LNCAP (cell line): ENCODE measurements around the gene ACD.

Source experiments
- CTCF ChIP-seq: fragments of 450-650 bp; IDR thresholded peaks from 2 replicates; pipeline ENCODE4 v1.5.1; 2017; ENCODE audit warnings: mild to moderate bottlenecking

The ACD gene

GRCh38 chr16:67632415-67633172, 27.5 kb downstream of the ACD start:
- no peak for TF ChIP-seq CTCF

GRCh38 chr16:67628216-67628615, 31.8 kb downstream of the ACD start:
- TF ChIP-seq CTCF, result no peak

- peak; percentile 9; the same call in 1 of the 2 replicates for TF ChIP-seq CTCF
Measured at GRCh38 chr16:67613808-67614207, 46.3 kb downstream of the ACD start.

GRCh38 chr16:67608364-67608763, 51.7 kb downstream of the ACD start:
- no peak for TF ChIP-seq CTCF
